Bronchial epithelial cell (primary cell): Measurements from ENCODE around the gene PPP6R3. TPM values are rescaled to one million over a fixed set of nuclear protein-coding genes. Genes with fewer than 3 reads are reported as not detected.
A peak's percentile ranks its signal among the peaks of the same experiment; 100 is the strongest.
"Not testable (repeated sequence)": the region's sequence is repeated elsewhere in the genome, so short reads cannot be mapped to it uniquely, and the experiment has no call there.

ENCODE experiments used
- DNase-seq: peaks from one replicate; pipeline ENCODE4 v3.0.0-alpha.2; 2010; ENCODE audit warnings: low read depth
- FAIRE-seq: peaks from 2 replicates; lab custom pipeline; 2011; peaks lifted over from hg19 to GRCh38; lab: Jason Lieb, UNC
- H3K27me3 ChIP-seq: 2 replicates; pipeline ENCODE4 v1.5.1; 2011; ENCODE audit warnings: low read length; ENCODE audit not compliant: control insufficient read depth, insufficient read depth
- H3K36me3 ChIP-seq: 2 replicates; pipeline ENCODE4 v1.5.1; 2011; ENCODE audit warnings: low read length; ENCODE audit not compliant: control insufficient read depth, insufficient read depth
- H3K4me3 ChIP-seq: 2 replicates; pipeline ENCODE4 v1.5.1; 2011; ENCODE audit warnings: mild to moderate bottlenecking, low read depth, low read length, control low read depth
- total RNA-seq: library from RNA; depleted of rRNA; stranded (reverse); fragments of >200 nt; gene quantifications from 2 replicates; pipeline ENCODE4 v1.2.1, GENCODE V29; 2014
- TF ChIP-seq, protein P1 (sequence below): IDR thresholded peaks from 2 replicates; pipeline ENCODE4 v1.5.1; 2011; ENCODE audit warnings: mild to moderate bottlenecking, moderate library complexity, low read length, control low read depth, inconsistent platforms; ENCODE audit not compliant: insufficient read depth, severe bottlenecking

The PPP6R3 gene
- total RNA-seq, 1 donor from 2014 or later: 93.5 TPM

DNA sequence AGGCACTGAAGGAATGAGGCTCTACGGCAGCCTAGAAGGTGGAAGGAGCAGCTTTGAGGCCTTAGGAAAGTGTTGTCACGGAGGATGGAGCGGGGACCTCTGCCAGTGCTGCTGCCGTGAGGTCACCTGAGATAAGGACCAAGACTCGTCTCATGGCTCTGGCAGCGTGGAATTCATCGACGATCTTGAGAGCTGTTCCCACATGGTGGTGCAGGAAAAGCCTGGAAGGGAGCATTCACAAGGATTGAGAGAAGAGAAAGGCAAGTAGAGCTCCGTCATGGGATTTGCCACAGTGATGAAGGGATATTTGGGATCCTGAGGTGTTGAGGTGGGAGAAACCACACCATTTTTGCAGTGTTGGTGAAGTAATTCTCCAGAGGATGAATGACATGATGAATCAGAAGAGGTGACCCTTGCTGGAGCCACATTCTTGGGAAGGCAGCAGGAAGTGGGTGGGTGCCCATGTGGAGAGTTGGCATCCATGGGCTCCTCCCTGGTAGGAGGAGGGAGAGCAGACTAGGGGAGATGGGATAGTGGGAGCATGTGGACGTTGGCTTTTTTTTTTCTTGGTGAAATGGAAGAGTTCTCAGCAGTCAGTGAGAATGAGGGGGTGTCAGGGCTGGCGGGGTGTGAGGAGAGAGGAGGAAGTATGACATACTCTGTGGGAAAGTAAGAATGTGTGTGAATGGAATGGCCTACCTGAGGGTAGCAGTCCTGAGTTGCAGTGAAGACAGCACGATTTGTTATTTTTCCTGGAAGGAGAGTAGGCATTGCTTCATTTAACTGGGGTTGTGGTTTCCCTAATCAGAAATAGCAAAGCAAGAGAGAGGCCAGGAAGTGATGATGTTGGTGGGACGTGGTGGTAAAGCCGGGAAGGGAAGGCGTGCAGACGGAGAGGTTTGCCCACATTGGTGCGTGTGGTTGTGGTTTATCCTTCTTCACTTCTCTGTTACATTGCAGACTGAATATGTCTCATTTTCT, 11.1 kb downstream of the PPP6R3 start:
- no peak overlapping the region for H3K4me3 ChIP-seq
- no peaks in the 10 kb centered on the region for H3K27me3 ChIP-seq
- H3K36me3 ChIP-seq: peaks cover 2% of the 10 kb centered on the region
- DNase-seq (peak; percentile 50), FAIRE-seq (no peak)
- TF ChIP-seq, protein P1, sequence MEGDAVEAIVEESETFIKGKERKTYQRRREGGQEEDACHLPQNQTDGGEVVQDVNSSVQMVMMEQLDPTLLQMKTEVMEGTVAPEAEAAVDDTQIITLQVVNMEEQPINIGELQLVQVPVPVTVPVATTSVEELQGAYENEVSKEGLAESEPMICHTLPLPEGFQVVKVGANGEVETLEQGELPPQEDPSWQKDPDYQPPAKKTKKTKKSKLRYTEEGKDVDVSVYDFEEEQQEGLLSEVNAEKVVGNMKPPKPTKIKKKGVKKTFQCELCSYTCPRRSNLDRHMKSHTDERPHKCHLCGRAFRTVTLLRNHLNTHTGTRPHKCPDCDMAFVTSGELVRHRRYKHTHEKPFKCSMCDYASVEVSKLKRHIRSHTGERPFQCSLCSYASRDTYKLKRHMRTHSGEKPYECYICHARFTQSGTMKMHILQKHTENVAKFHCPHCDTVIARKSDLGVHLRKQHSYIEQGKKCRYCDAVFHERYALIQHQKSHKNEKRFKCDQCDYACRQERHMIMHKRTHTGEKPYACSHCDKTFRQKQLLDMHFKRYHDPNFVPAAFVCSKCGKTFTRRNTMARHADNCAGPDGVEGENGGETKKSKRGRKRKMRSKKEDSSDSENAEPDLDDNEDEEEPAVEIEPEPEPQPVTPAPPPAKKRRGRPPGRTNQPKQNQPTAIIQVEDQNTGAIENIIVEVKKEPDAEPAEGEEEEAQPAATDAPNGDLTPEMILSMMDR: no peak

DNA sequence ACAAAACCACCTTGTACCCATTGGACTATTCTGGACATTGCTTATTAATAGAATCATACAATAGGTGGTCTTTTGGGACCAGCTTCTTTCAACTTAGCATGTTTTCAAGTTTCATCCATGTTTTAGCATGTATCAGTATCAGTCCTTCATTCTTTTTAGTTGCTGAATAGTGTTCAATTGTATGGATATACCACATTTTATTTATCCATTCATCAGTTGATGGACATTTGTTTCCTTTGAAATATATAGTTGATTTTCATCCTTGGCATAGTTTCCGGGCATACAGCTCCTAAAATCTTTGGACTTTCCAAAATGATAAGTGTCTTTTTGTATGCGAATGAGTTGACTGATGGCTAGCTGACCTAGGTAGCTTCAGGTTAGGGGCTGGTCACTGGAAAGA, 12.2 kb downstream of the PPP6R3 start:
- Histone ChIP-seq H3K27me3 (no peaks in the 10 kb centered on the region), H3K36me3 (peaks cover 2% of the 10 kb centered on the region), H3K4me3 (no peak overlapping the region)
- FAIRE-seq (no peak), DNase-seq (no peak)
- TF ChIP-seq, protein P1: no peak

DNA sequence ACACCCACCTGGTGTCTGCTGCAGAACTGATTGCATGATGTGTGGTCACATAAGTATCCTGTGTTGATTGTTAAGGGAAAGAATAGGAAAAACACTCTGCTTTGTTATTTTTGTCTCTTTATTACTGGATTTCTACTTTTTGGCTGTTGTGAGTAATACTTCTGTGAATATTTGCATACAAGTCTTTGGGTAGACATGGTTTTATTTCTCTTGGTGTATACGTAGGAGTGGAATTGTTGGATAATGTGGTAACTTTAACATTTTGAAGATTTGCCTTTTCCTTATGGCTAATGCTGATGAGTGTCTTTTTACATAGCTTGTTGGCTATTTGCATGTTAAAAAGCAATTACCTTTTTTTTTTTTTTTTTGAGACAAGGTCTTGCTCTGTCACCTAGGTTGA, 13.1 kb downstream of the PPP6R3 start:
- peaks cover 2% of the 10 kb centered on the region for H3K36me3 ChIP-seq
- DNase-seq: no peak
- H3K27me3 ChIP-seq: no peaks in the 10 kb centered on the region
- FAIRE-seq: no peak
- no peak overlapping the region for H3K4me3 ChIP-seq
- TF ChIP-seq, protein P1: no peak

DNA sequence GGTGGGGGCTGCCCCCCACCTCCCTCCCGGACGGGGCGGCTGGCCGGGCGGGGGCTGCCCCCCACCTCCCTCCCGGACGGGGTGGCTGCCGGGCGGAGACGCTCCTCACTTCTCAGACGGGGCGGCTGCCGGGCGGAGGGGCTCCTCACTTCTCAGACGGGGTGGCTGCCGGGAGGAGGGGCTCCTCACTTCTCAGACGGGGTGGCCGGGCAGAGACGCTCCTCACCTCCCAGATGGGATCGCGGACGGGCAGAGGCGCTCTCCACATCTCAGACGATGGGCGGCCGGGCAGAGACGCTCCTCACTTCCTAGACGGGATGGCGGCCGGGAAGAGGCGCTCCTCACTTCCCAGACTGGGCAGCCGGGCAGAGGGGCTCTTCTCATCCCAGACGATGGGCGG, 15.1 kb downstream of the PPP6R3 start:
- not testable (repeated sequence) for H3K36me3 ChIP-seq, H3K4me3 ChIP-seq, FAIRE-seq, DNase-seq, H3K27me3 ChIP-seq

DNA sequence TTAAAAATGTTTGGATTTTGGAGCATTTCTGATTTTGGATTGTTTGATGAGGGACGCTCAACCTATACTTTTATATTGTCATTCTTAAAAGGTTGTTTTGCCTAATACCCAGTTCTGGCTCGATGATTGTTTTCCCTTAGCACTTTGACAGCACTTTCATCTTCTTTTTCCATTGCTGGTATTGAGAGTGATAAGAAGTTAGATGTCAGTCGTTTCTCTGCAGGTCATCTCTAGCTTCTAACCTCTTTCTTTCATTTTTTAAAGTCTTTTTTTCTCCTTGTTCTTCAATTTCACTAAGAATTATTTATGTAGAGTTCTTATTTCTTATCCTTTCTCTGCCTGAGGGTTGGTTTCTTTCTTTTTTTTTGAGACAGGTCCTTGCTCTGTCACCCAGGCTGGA, 18.8 kb downstream of the PPP6R3 start:
- Histone ChIP-seq H3K36me3 (peaks cover 1% of the 10 kb centered on the region), H3K27me3 (no peaks in the 10 kb centered on the region), H3K4me3 (no peak overlapping the region)
- no peak for DNase-seq
- TF ChIP-seq, protein P1: no peak
- FAIRE-seq: no peak

DNA sequence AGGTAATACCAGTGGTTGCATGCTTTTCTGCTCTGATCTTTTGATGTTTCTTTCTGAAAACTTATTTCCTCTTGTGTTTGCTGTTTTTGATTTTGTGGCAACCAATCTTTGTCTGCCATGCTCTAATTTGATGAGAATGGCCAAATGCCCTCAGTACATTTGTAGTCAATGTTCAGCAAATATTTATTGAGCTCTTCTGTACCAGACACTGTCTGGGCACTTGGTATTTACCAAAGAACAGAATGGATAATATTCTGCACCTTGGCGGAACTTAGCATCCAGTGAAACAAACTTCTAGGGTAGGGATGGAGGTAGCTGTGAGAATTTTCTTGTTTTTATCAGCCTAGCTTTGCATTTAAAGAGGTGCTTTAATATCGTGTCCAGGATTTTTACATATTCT, 19.6 kb downstream of the PPP6R3 start:
- no peak for DNase-seq
- no peak overlapping the region for H3K4me3 ChIP-seq
- TF ChIP-seq, protein P1: no peak
- no peaks in the 10 kb centered on the region for H3K27me3 ChIP-seq
- FAIRE-seq: no peak
- peaks cover 1% of the 10 kb centered on the region for H3K36me3 ChIP-seq
